DOHH2 (cell line): ENCODE data around the gene EML1.

Experiments
- EZH2phosphoT487 ChIP-seq: fragments of 200-600 bp; sonication (generic); IDR thresholded peaks from 2 replicates; pipeline ENCODE4 v1.6.1; 2017; ENCODE audit warnings: borderline replicate concordance, mild to moderate bottlenecking, antibody characterized with exemption, low read length, moderate library complexity, mixed read lengths
- TF ChIP-seq, protein P1 (sequence below): fragments of 200-600 bp; sonication (generic); IDR thresholded peaks from one replicate; pipeline ENCODE4 v1.5.1; 2014; ENCODE audit warnings: antibody characterized with exemption, mild to moderate bottlenecking, low read depth, low read length; ENCODE audit not compliant: poor library complexity, severe bottlenecking

DNA sequence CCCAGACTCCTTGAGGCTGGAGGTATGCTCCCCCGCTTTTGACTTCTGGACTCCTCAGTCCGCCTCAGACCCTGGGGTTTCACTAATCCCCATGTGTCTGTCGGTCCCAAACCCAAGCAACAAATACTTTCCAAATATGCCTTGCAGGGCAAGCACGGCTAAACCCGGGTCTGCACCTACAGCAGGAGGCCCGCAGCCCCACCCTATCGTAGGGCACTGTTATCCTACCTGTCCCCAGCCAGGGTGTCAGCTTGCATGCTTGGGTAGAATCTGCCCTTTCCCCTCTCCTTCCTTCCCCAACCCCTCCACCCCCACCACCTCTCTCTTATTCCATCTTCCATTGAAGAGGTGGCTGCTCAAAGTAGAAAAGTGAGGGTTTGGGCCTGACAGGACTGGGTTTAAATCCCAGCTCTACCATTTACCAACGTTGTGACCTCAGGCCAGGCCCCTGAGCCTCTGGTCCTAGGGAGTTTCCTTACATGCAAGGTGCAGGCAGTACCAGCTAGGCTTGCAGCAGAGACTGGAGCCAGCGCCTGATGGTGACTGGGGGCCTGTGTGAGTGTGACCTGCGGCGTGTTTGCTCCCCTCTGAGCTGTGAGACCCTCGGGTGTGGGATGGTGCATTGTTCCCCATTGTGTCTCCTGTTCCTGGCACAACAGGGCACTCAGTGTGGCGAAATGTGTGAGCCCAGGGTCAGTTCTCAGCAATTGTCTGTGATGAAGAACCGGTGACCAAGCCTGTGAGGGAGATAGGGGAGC, 11.2 kb upstream of the EML1 start:
- TF ChIP-seq, protein P1, sequence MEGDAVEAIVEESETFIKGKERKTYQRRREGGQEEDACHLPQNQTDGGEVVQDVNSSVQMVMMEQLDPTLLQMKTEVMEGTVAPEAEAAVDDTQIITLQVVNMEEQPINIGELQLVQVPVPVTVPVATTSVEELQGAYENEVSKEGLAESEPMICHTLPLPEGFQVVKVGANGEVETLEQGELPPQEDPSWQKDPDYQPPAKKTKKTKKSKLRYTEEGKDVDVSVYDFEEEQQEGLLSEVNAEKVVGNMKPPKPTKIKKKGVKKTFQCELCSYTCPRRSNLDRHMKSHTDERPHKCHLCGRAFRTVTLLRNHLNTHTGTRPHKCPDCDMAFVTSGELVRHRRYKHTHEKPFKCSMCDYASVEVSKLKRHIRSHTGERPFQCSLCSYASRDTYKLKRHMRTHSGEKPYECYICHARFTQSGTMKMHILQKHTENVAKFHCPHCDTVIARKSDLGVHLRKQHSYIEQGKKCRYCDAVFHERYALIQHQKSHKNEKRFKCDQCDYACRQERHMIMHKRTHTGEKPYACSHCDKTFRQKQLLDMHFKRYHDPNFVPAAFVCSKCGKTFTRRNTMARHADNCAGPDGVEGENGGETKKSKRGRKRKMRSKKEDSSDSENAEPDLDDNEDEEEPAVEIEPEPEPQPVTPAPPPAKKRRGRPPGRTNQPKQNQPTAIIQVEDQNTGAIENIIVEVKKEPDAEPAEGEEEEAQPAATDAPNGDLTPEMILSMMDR, result no peak
- no peak for TF ChIP-seq EZH2phosphoT487
